ENCODE data around the gene SLC25A21. TPM values are rescaled to one million over a fixed set of nuclear protein-coding genes. Genes with fewer than 3 reads are reported as not detected.

SLC25A21 gene
- total and polyA plus RNA-seq, 7 donors, result 0.07 to 0.37 (median 0.18) TPM; not detected in 1

GRCh38 chr14:37116933-37117849 lies 55.2 kb downstream of the SLC25A21 start:
- Histone ChIP-seq H3K27ac (no peak overlapping the region), H3K36me3 (ENCODE audit: insufficient read depth in 1 of 2, low read depth in 1 of 2) (no peaks in the 10 kb centered on the region), H3K4me3 (no peak overlapping the region), H3K27me3 (ENCODE audit: insufficient read depth in 3 of 3, low read length in 2 of 3) (no peaks in the 10 kb centered on the region), H3K4me1 (no peaks in the 10 kb centered on the region), H3K9me3 (no peaks in the 10 kb centered on the region)
- 43 to 50% (median 47%) methylated on average over 5 of the region's 5 CpGs for WGBS, 3 donors
- ATAC-seq, result no peak
- TF ChIP-seq CTCF (IDR thresholded peaks at IDR 0.05), result no peak
- DNase-seq, result no peak
- intact Hi-C loops (cut with DNase I), result no loop called here

DNA sequence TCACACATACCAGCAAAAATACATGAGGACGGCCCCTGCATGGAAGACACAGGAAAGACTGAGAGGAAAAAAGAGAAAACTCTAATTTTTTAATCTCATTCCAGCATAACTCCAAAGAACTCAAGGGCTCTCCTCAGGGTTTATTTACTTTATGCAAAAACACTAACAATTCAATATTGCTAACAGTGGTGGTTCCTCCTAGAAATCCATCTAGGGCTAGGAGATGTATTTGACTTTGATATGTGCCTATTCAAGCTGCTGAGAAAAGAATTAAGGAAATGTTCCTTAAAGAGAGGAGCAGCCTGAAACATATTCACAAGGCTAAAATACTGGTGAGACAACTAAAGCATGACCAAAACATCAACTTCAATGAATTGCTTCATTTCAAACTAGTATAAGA lies 57.0 kb downstream of the SLC25A21 start:
- H3K27me3 ChIP-seq (ENCODE audit: insufficient read depth in 3 of 3, low read length in 2 of 3), result no peaks in the 10 kb centered on the region
- intact Hi-C loops (cut with DNase I), result no loop called here
- no peak overlapping the region for H3K27ac ChIP-seq
- no peak for ATAC-seq
- H3K36me3 ChIP-seq (ENCODE audit: insufficient read depth in 1 of 2, low read depth in 1 of 2), result no peaks in the 10 kb centered on the region
- TF ChIP-seq CTCF (IDR thresholded peaks at IDR 0.05), result no peak
- DNase-seq, result no peak
- H3K4me3 ChIP-seq, result no peak overlapping the region
- H3K4me1 ChIP-seq, result no peaks in the 10 kb centered on the region
- WGBS, 3 donors, result 81 to 96% (median 89%) methylated on average over 1 of the region's 1 CpG
- no peaks in the 10 kb centered on the region for H3K9me3 ChIP-seq

DNA sequence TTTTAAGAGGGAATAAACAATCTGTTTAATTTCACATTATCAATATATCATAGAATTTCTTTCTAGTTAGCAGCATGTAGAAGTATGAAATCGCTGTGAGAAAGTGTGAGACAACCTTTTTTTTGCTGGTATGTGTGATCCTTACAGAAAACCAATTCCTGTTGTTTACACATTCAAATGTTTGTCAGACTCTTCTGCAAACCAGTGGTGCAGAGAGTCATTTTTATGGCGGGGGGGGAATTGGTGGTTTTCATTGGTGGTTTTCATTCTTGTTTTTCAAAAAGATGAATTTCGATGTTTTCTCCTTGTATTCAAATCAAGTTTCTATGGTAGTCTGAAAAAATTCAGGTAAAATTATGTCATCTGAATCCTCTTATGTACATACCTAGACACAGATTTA lies 57.8 kb downstream of the SLC25A21 start:
- H3K27ac ChIP-seq, result no peak overlapping the region
- H3K27me3 ChIP-seq (ENCODE audit: insufficient read depth in 3 of 3, low read length in 2 of 3), result no peaks in the 10 kb centered on the region
- H3K36me3 ChIP-seq (ENCODE audit: insufficient read depth in 1 of 2, low read depth in 1 of 2), result no peaks in the 10 kb centered on the region
- ATAC-seq, result no peak
- WGBS, 3 donors, result 85 to 88% (median 87%) methylated on average over 3 of the region's 3 CpGs
- intact Hi-C loops (cut with DNase I), result no loop called here
- no peak overlapping the region for H3K4me3 ChIP-seq
- H3K4me1 ChIP-seq, result no peaks in the 10 kb centered on the region
- DNase-seq, result no peak
- no peaks in the 10 kb centered on the region for H3K9me3 ChIP-seq
- TF ChIP-seq CTCF (IDR thresholded peaks at IDR 0.05), result no peak

- no peaks in the 10 kb centered on the region for H3K4me1 ChIP-seq
- intact Hi-C loops (cut with DNase I), result no loop called here
- no peak overlapping the region for H3K4me3 ChIP-seq
- H3K36me3 ChIP-seq (ENCODE audit: insufficient read depth in 1 of 2, low read depth in 1 of 2), result no peaks in the 10 kb centered on the region
- no peak overlapping the region for H3K27ac ChIP-seq
- no peaks in the 10 kb centered on the region for H3K9me3 ChIP-seq
- DNase-seq, result no peak
- 71 to 75% (median 73%) methylated on average over 3 of the region's 3 CpGs for WGBS, 3 donors
- no peak for TF ChIP-seq CTCF (IDR thresholded peaks at IDR 0.05)
- no peak for ATAC-seq
- H3K27me3 ChIP-seq (ENCODE audit: insufficient read depth in 3 of 3, low read length in 2 of 3), result no peaks in the 10 kb centered on the region
Measured at GRCh38 chr14:37114002-37114401, 58.4 kb downstream of the SLC25A21 start.

All from psoas muscle (tissue), 8 donors.